MM.1S (cell line): ENCODE results near the gene TMEM161B.

ENCODE experiments used
- DNase-seq: peaks from one replicate; pipeline ENCODE4 v3.0.0-alpha.2; 2015
- H2AFZ ChIP-seq: fragments of 300-600 bp; sonication (generic); 2 replicates; pipeline ENCODE4 v1.6.0; 2016; ENCODE audit warnings: antibody characterized with exemption, low read length
- H3F3A ChIP-seq: fragments of 300-600 bp; sonication (generic); 2 replicates; pipeline ENCODE4 v1.6.1; 2016; ENCODE audit warnings: mild to moderate bottlenecking, antibody characterized with exemption, low read length, moderate library complexity, mixed read lengths; ENCODE audit not compliant: insufficient read depth
- H3K27ac ChIP-seq: fragments of 300-600 bp; sonication (generic); 2 replicates; pipeline ENCODE4 v1.5.1; 2016; ENCODE audit warnings: mild to moderate bottlenecking, low read length
- H3K27me3 ChIP-seq: fragments of 300-600 bp; sonication (generic); replicated peaks from 2 replicates; pipeline ENCODE4 v1.6.0; 2016; ENCODE audit warnings: low read length; ENCODE audit not compliant: insufficient read depth
- H3K36me3 ChIP-seq: fragments of 300-600 bp; sonication (generic); replicated peaks from 2 replicates; pipeline ENCODE4 v1.6.1; 2016; ENCODE audit warnings: mild to moderate bottlenecking, low read length, mixed read lengths; ENCODE audit not compliant: insufficient read depth
- H3K4me1 ChIP-seq: fragments of 300-600 bp; sonication (generic); 2 replicates; pipeline ENCODE4 v1.6.1; 2016; ENCODE audit warnings: low read length, mixed read lengths
- H3K4me2 ChIP-seq: fragments of 300-600 bp; sonication (generic); 2 replicates; pipeline ENCODE4 v1.6.0; 2016; ENCODE audit warnings: low read depth, low read length
- H3K4me3 ChIP-seq: fragments of 300-600 bp; sonication (generic); 2 replicates; pipeline ENCODE4 v1.5.1; 2016; ENCODE audit warnings: low read length, mixed read lengths
- H3K79me2 ChIP-seq: fragments of 300-600 bp; sonication (generic); 2 replicates; pipeline ENCODE4 v1.6.1; 2016; ENCODE audit warnings: mixed run types, low read length, mixed read lengths
- H3K9ac ChIP-seq: fragments of 300-600 bp; sonication (generic); 2 replicates; pipeline ENCODE4 v1.6.1; 2016; ENCODE audit warnings: low read length, mixed read lengths
- H3K9me2 ChIP-seq: fragments of 300-600 bp; sonication (generic); replicated peaks from 2 replicates; pipeline ENCODE4 v1.6.1; 2016; ENCODE audit warnings: mild to moderate bottlenecking, low read length, mixed read lengths; ENCODE audit not compliant: insufficient read depth
- H3K9me3 ChIP-seq: fragments of 300-600 bp; sonication (generic); replicated peaks from 2 replicates; pipeline ENCODE4 v1.6.1; 2016; ENCODE audit warnings: mild to moderate bottlenecking, low read length, mixed read lengths; ENCODE audit not compliant: insufficient read depth
- H4K20me1 ChIP-seq: fragments of 300-600 bp; sonication (generic); 2 replicates; pipeline ENCODE4 v1.6.1; 2016; ENCODE audit warnings: mild to moderate bottlenecking, low read length, moderate library complexity, mixed read lengths; ENCODE audit not compliant: insufficient read depth
- EZH2 ChIP-seq: fragments of 300-600 bp; sonication (generic); optimal IDR thresholded peaks from 2 replicates; pipeline ENCODE3; 2017; ENCODE audit warnings: low read depth, mild to moderate bottlenecking, antibody characterized with exemption, low read length, mixed read lengths
- EZH2phosphoT487 ChIP-seq: fragments of 300-600 bp; sonication (generic); IDR thresholded peaks from 2 replicates; pipeline ENCODE4 v1.6.1; 2018; ENCODE audit warnings: antibody characterized with exemption, low read length
- TF ChIP-seq, protein P1 (sequence below): fragments of 300-600 bp; sonication (generic); IDR thresholded peaks from 2 replicates; pipeline ENCODE4 v1.5.1; 2016; ENCODE audit warnings: antibody characterized with exemption, low read length, mixed read lengths

Gene TMEM161B

DNA sequence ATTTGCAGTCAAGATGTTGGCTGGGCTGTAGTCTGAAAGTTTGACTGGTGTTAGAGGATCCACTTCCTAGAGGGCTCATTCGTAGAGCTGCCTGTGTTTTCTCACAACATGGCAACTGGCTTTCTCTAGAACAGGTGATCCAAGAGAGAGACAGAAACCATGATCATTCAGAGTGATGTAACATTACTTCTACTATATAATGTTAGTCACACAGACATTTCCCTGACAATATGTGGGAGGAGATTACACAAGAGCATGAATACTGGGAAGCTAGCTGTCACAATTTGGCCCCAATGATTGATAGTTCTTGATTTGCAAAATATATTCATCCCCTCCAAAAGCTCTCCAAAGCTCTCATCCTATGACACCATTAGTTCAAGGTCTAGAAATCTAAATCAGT, 10.9 kb upstream of the TMEM161B start:
- Histone ChIP-seq H3K27ac (no peak overlapping the region), H3K9me2 (no peaks in the 10 kb centered on the region), H3K36me3 (peaks cover 2% of the 10 kb centered on the region; the same call in 1 of the 2 replicates), H3F3A (no peaks in the 10 kb centered on the region), H4K20me1 (no peaks in the 10 kb centered on the region), H3K27me3 (no peaks in the 10 kb centered on the region), H3K9ac (no peak overlapping the region), H3K4me1 (no peaks in the 10 kb centered on the region), H3K9me3 (no peaks in the 10 kb centered on the region), H3K4me3 (no peak overlapping the region), H3K79me2 (no peaks in the 10 kb centered on the region), H3K4me2 (no peak overlapping the region), H2AFZ (no peak overlapping the region)
- TF ChIP-seq, protein P1, sequence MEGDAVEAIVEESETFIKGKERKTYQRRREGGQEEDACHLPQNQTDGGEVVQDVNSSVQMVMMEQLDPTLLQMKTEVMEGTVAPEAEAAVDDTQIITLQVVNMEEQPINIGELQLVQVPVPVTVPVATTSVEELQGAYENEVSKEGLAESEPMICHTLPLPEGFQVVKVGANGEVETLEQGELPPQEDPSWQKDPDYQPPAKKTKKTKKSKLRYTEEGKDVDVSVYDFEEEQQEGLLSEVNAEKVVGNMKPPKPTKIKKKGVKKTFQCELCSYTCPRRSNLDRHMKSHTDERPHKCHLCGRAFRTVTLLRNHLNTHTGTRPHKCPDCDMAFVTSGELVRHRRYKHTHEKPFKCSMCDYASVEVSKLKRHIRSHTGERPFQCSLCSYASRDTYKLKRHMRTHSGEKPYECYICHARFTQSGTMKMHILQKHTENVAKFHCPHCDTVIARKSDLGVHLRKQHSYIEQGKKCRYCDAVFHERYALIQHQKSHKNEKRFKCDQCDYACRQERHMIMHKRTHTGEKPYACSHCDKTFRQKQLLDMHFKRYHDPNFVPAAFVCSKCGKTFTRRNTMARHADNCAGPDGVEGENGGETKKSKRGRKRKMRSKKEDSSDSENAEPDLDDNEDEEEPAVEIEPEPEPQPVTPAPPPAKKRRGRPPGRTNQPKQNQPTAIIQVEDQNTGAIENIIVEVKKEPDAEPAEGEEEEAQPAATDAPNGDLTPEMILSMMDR = no peak
- no peak for TF ChIP-seq EZH2phosphoT487
- no peak for TF ChIP-seq EZH2
- DNase-seq = no peak

DNA sequence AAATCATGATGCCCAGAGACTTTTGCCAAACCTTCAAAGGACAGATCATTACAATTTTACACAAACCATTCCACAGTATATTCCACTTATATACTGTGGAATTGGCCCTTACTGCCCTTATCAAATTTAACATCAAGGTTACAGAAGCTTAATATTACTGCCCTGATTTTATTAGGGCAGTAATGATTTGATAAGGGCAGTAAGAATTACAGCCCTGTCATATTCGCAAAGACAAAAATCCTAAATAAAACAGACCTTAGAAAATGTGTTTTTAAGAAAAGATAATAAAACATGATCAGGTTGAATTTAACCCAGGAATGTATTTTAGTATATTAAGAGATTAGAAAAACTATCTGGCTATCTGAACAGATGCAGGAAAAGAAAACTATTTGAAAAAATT, 7.7 kb upstream of the TMEM161B start:
- no peak overlapping the region for H2AFZ ChIP-seq
- no peak overlapping the region for H3K4me2 ChIP-seq
- no peak for DNase-seq
- H3F3A ChIP-seq = no peaks in the 10 kb centered on the region
- H3K79me2 ChIP-seq = 0 out of 2 replicates have a peak, but pooled peaks cover 4% of the 10 kb centered on the region
- H3K9me2 ChIP-seq = no peaks in the 10 kb centered on the region
- H3K4me1 ChIP-seq = no peaks in the 10 kb centered on the region
- no peaks in the 10 kb centered on the region for H3K27me3 ChIP-seq
- no peak overlapping the region for H3K9ac ChIP-seq
- TF ChIP-seq EZH2 (no peak), EZH2phosphoT487 (no peak)
- TF ChIP-seq, protein P1 = no peak
- H3K9me3 ChIP-seq = no peaks in the 10 kb centered on the region
- H3K27ac ChIP-seq = no peak overlapping the region
- no peaks in the 10 kb centered on the region for H4K20me1 ChIP-seq
- H3K36me3 ChIP-seq = peaks cover 2% of the 10 kb centered on the region; the same call in 1 of the 2 replicates
- no peak overlapping the region for H3K4me3 ChIP-seq

DNA sequence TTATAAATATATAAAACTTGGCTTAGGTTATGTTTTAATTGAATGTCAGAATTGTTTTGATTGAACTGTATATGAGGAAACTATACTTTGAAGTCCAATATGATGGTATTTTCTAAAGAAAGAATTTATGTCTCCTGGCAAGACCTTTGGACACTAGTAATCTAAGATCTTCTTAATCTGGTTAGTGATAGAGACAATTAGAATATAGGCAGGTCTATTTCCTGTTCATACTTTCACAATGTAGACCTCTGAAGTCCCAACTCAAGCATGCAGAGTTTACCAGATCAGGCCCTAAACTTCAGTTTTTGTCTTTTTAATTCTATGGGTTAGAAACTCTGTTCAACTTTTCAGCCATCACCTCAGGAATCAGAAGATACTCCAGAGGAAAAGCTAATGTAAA, 6.9 kb upstream of the TMEM161B start:
- Histone ChIP-seq H3K27me3 (no peaks in the 10 kb centered on the region), H3K79me2 (peaks cover 10% of the 10 kb centered on the region), H3K9me2 (no peaks in the 10 kb centered on the region), H4K20me1 (no peaks in the 10 kb centered on the region), H3K36me3 (peaks cover 2% of the 10 kb centered on the region; the same call in 1 of the 2 replicates), H3F3A (no peaks in the 10 kb centered on the region), H3K4me3 (no peak overlapping the region), H3K9ac (no peak overlapping the region), H3K4me1 (0 out of 2 replicates have a peak, but pooled peaks cover 4% of the 10 kb centered on the region), H3K4me2 (no peak overlapping the region), H2AFZ (no peak overlapping the region), H3K27ac (no peak overlapping the region), H3K9me3 (no peaks in the 10 kb centered on the region)
- TF ChIP-seq EZH2 = no peak
- TF ChIP-seq, protein P1 = no peak
- no peak for TF ChIP-seq EZH2phosphoT487
- no peak for DNase-seq
